GM12878 (cell line): ENCODE data around the gene GRK5. TPM values are rescaled to one million over a fixed set of nuclear protein-coding genes. Genes with fewer than 3 reads are reported as not detected.

Source experiments
- ATAC-seq: fragments of 200-7000 bp; cut with Tn5 transposase; 3 replicates; pipeline ENCODE4 v1.9.1; 2020; ENCODE audit warnings: mild to moderate bottlenecking, moderate library complexity
- BruUV-seq: library from RNA; stranded (reverse); fragments of 400-500 nt; replicated peaks from 2 replicates; lab custom pipeline; 2021; lab: Mats Ljungman, UMichigan
- CTCF ChIA-PET: fragments of 300-600 bp; sonication (Branson Sonifier 250); formaldehyde crosslinking; extraction: SDS; loops from one replicate; lab custom pipeline; 2021; ENCODE audit warnings: inconsistent platforms; lab: Yijun Ruan, JAX
- POLR2A ChIA-PET: fragments of 350-600 bp; formaldehyde crosslinking; extraction: SDS; loops from one replicate; lab custom pipeline; 2021; ENCODE audit warnings: inconsistent platforms; lab: Charles Lee
- RAD21 ChIA-PET: fragments of 300-600 bp; sonication (Branson Sonifier 250); formaldehyde crosslinking; loops from one replicate; lab custom pipeline; 2023; ENCODE audit warnings: antibody characterized with exemption; ENCODE audit not compliant: unreplicated experiment; lab: Charles Lee
- SMC1A ChIA-PET: fragments of 300-600 bp; sonication (Branson Sonifier 250); formaldehyde crosslinking; loops from one replicate; lab custom pipeline; 2023; ENCODE audit not compliant: unreplicated experiment, uncharacterized antibody; lab: Charles Lee
- DNase-seq: peaks from one replicate; pipeline ENCODE4 v3.0.0-alpha.2; 2011; ENCODE audit warnings: low read depth, low spot score
- FAIRE-seq: peaks from 3 replicates; lab custom pipeline; 2011; peaks lifted over from hg19 to GRCh38; lab: Jason Lieb, UNC
- H2AFZ ChIP-seq: 2 replicates; pipeline ENCODE4 v1.6.0; 2011; ENCODE audit warnings: low read depth, low read length, control low read depth; ENCODE audit not compliant: control insufficient read depth
- H3K27ac ChIP-seq: 2 replicates; pipeline ENCODE4 v1.5.1; 2011; ENCODE audit warnings: control low read depth; ENCODE audit not compliant: control insufficient read depth, insufficient read depth
- H3K27me3 ChIP-seq, 2 experiments: replicated peaks in 1 of 2; 2 replicates each; pipeline versions ENCODE4 v1.6.0 to v1.6.1; 2011; ENCODE audit warnings: low read length in 1 of 2; ENCODE audit not compliant: control insufficient read depth in 2 of 2, insufficient read depth in 2 of 2
- H3K36me3 ChIP-seq, 2 experiments: 2 replicates each; pipeline ENCODE4 v1.5.1; 2011; ENCODE audit warnings: low read length in 1 of 2; ENCODE audit not compliant: control insufficient read depth in 2 of 2, insufficient read depth in 2 of 2
- H3K4me1 ChIP-seq: 2 replicates; pipeline ENCODE4 v1.6.1; 2011; ENCODE audit warnings: mild to moderate bottlenecking, low read length, moderate library complexity, mixed read lengths; ENCODE audit not compliant: control insufficient read depth, insufficient read depth
- H3K4me2 ChIP-seq: 2 replicates; pipeline ENCODE4 v1.6.0; 2011; ENCODE audit warnings: control low read depth; ENCODE audit not compliant: control insufficient read depth, insufficient read depth
- H3K4me3 ChIP-seq: fragments of 200-600 bp; sonication (generic); 2 replicates; pipeline ENCODE4 v1.5.1; 2016
- H3K79me2 ChIP-seq: 2 replicates; pipeline ENCODE4 v1.6.0; 2011; ENCODE audit warnings: low read length; ENCODE audit not compliant: control insufficient read depth, insufficient read depth
- H3K9ac ChIP-seq: 2 replicates; pipeline ENCODE4 v1.8.0; 2011; ENCODE audit warnings: low read length, control low read depth, mixed read lengths; ENCODE audit not compliant: control insufficient read depth, insufficient read depth
- H3K9me3 ChIP-seq: replicated peaks from 3 replicates; pipeline ENCODE4 v1.5.1; 2011; ENCODE audit warnings: mild to moderate bottlenecking, low read length; ENCODE audit not compliant: control insufficient read depth, insufficient read depth
- H4K20me1 ChIP-seq: 2 replicates; pipeline ENCODE4 v1.6.0; 2011; ENCODE audit not compliant: control insufficient read depth, insufficient read depth
- BHLHE40 ChIP-seq, 2 experiments: fragments of 450-650 bp in 1 of 2; IDR thresholded peaks; 2 replicates each; pipeline ENCODE4 v1.6.1; 2011 to 2017; ENCODE audit warnings: low read depth in 2 of 2, borderline replicate concordance in 1 of 2, improper control_type of control experiment in 1 of 2, low read length in 1 of 2, mild to moderate bottlenecking in 1 of 2
- EZH2 ChIP-seq: IDR thresholded peaks from 2 replicates; pipeline ENCODE4 v1.6.1; 2012; ENCODE audit warnings: low read depth, mild to moderate bottlenecking, control low read depth, inconsistent platforms, low read length, borderline replicate concordance; ENCODE audit not compliant: control insufficient read depth
- RUNX3 ChIP-seq: IDR thresholded peaks from 2 replicates; pipeline ENCODE4 v1.6.1; 2012; ENCODE audit warnings: low read length, inconsistent platforms
- SMARCA5 ChIP-seq: fragments of 450-650 bp; IDR thresholded peaks from 2 replicates; pipeline ENCODE4 v1.6.1; 2017; ENCODE audit warnings: mild to moderate bottlenecking
- WGBS: methylation state at CpG from one replicate; pipeline ENCODE4 v1.1.6; 2016; ENCODE audit warnings: low lambda C conversion rate; ENCODE audit not compliant: insufficient replicate concordance, insufficient coverage; ENCODE audit errors: missing lambda C conversion rate; 5-methylcytosine and 5-hydroxymethylcytosine counted together
- in situ Hi-C: fragments of 300-500 bp; cut with MboI; formaldehyde crosslinking; loops from 9 replicates; pipeline ENCODE4 v1.14.3; 2018; ENCODE audit warnings: mixed read lengths
- intact Hi-C: fragments of 100-400 bp; cut with micrococcal nuclease; formaldehyde crosslinking; loops from one replicate; pipeline ENCODE4 v1.14.2; 2022; ENCODE audit not compliant: unreplicated experiment
- polyA plus RNA-seq, 11 experiments: library from polyadenylated mRNA; depleted of rRNA in 4 of 11; unstranded in 6 of 11; stranded (reverse) in 5 of 11; fragments of >200 nt; fragmentation: Nextera tagmentation in 4 of 11; fragmentation: Illumina TruSeq in 1 of 11; extraction: Ambion mirVana in 4 of 11; extraction: Trizol in 1 of 11; gene quantifications; 1 replicate in 1 of 11; 2 replicates in 10 of 11; pipeline versions ENCODE4 v1.2.1 to v1.2.3, GENCODE V29; 2011 to 2016; ENCODE audit warnings: inconsistent platforms in 2 of 11, missing spikeins in 2 of 11, low read depth in 1 of 11
- total RNA-seq, 4 experiments: library from RNA; depleted of rRNA in 3 of 4; stranded (reverse); fragments of >200 nt in 3 of 4; fragmentation: Illumina TruSeq in 1 of 4; extraction: Trizol in 1 of 4; gene quantifications; 2 replicates each; pipeline versions ENCODE4 v1.2.1 to v1.2.3, GENCODE V29; 2013 to 2021
- TF ChIP-seq, protein P1 (sequence below): IDR thresholded peaks from 2 replicates; pipeline ENCODE4 v1.6.1; 2011; ENCODE audit warnings: borderline replicate concordance, low read depth, mild to moderate bottlenecking, moderate library complexity, mixed read lengths, low read length; ENCODE audit not compliant: insufficient read depth; ENCODE audit errors: extremely low read length
- TF ChIP-seq, protein P2 (sequence below): fragments of 450-650 bp; IDR thresholded peaks from 2 replicates; pipeline ENCODE4 v1.6.1; 2017; ENCODE audit warnings: borderline replicate concordance
- TF ChIP-seq, protein P3 (sequence below): fragments of 450-650 bp; IDR thresholded peaks from 2 replicates; pipeline ENCODE4 v1.6.1; 2016; ENCODE audit warnings: mild to moderate bottlenecking

The GRK5 gene
- total and polyA plus RNA-seq, 10 of the 15 experiments (the other 5 are each of a cell fraction or from before 2014, with no cell fraction given) = 0.11 to 22.1 (median 10.0) TPM

DNA sequence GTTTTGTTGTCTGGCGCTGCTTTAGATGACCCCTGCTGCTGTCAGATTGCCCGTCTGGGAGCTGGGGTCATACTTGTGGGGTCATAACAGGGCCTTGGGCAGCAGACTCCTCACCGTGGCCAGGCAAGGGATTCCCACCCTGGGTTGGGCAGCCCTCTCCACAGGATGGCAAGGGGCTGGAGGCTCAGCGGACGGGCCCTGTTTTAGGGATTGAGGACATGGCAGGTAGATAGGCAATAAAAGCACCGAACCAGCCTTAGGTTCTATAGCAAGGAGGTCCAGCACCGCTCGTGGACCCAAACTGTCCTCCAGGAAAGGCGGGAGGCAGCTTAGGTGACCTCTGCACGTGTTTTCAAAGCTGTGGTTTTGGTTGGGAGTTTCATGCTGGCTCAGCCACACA lies 60.0 kb downstream of the GRK5 start:
- FAIRE-seq (no peak), ATAC-seq (no peak), DNase-seq (no peak)
- CTCF ChIA-PET = interaction anchor here (1.0 to 1.4 kb wide), 3 partner anchors 9 to 58 kb away, joined by 3 to 4 read pairs (median 3); no protein-coding TSS in a partner anchor
- TF ChIP-seq BHLHE40 (IDR thresholded peaks at IDR 0.05; ENCODE audit: borderline replicate concordance in 1 of 2, low read depth in 2 of 2, low read length in 1 of 2) (0 out of 4 replicates have a peak, but pooled peaks of 1 of the 2 experiments have one; percentile 14), RUNX3 (0 out of 2 replicates have a peak, but pooled peaks have one; percentile 11)
- TF ChIP-seq, protein P1, sequence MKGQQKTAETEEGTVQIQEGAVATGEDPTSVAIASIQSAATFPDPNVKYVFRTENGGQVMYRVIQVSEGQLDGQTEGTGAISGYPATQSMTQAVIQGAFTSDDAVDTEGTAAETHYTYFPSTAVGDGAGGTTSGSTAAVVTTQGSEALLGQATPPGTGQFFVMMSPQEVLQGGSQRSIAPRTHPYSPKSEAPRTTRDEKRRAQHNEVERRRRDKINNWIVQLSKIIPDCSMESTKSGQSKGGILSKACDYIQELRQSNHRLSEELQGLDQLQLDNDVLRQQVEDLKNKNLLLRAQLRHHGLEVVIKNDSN = no peak
- H3K27me3 ChIP-seq = no peaks in the 10 kb centered on the region
- POLR2A ChIA-PET = no interaction called here
- intact Hi-C loops (no loop called here), in situ Hi-C loops (no loop called here)
- no peak overlapping the region for H3K4me3 ChIP-seq
- no peak overlapping the region for H3K9ac ChIP-seq
- no peaks in the 10 kb centered on the region for H3K9me3 ChIP-seq
- H2AFZ ChIP-seq = no peak overlapping the region
- WGBS = 98% methylated on average over 10 of the region's 10 CpGs
- peaks cover 9% of the 10 kb centered on the region for H3K79me2 ChIP-seq
- no TSS peak for BruUV-seq
- no peaks in the 10 kb centered on the region for H4K20me1 ChIP-seq
- no peak overlapping the region for H3K4me2 ChIP-seq
- H3K27ac ChIP-seq = no peak overlapping the region
- SMC1A ChIA-PET = interaction anchor here (1.9 kb wide), 2 partner anchors 14 to 40 kb away, joined by 5 read pairs; no protein-coding TSS in a partner anchor
- H3K4me1 ChIP-seq = peaks cover 36% of the 10 kb centered on the region
- H3K36me3 ChIP-seq = no peaks in the 10 kb centered on the region; a peak in 1 of 4 replicates
- RAD21 ChIA-PET = interaction anchor here (0.7 to 1.2 kb wide), 2 partner anchors 15 to 178 kb away, joined by 3 read pairs; no protein-coding TSS in a partner anchor

DNA sequence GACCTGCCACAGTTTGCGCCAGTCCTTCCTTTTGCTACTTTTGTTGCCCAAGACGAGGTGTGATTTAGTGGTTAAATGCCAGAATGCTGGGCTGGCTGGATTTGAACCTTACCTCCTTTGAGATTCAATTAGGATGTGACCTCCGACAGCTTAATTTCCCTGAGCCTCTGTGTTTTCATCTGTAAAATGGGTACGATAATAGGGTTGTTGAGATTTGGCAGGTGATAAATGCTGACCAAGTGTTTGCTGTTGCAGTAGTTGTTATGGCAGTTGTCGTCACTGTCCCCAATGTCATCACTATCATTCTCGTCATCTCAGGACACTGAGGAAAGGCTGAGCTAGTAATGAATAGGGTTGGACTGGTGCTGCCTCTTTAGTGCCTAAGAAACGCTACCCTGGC lies 61.1 kb downstream of the GRK5 start:
- FAIRE-seq (peak; percentile 27), DNase-seq (no peak), ATAC-seq (no peak)
- peaks cover 36% of the 10 kb centered on the region for H3K4me1 ChIP-seq
- no peaks in the 10 kb centered on the region for H3K9me3 ChIP-seq
- no peaks in the 10 kb centered on the region for H3K27me3 ChIP-seq
- RAD21 ChIA-PET = interaction anchor here (0.8 to 1.5 kb wide), 5 partner anchors 14 to 61 kb away, joined by 3 to 4 read pairs (median 3); partner anchors contain the start of gene GRK5
- H3K36me3 ChIP-seq = no peaks in the 10 kb centered on the region; a peak in 1 of 4 replicates
- intact Hi-C loops = loop anchor here (2.0 kb wide), 1 partner anchor 60 kb away; no protein-coding TSS in a partner anchor
- H3K27ac ChIP-seq = peak overlapping the region; percentile 88
- peak overlapping the region; percentile 67 for H2AFZ ChIP-seq
- no peak overlapping the region for H3K4me3 ChIP-seq
- H3K79me2 ChIP-seq = peaks cover 9% of the 10 kb centered on the region
- SMC1A ChIA-PET = interaction anchor here (1.0 to 1.9 kb wide), 5 partner anchors 9 to 221 kb away, joined by 3 to 5 read pairs (median 3); no protein-coding TSS in a partner anchor
- peak overlapping the region; percentile 61 for H3K9ac ChIP-seq
- TF ChIP-seq, protein P2, sequence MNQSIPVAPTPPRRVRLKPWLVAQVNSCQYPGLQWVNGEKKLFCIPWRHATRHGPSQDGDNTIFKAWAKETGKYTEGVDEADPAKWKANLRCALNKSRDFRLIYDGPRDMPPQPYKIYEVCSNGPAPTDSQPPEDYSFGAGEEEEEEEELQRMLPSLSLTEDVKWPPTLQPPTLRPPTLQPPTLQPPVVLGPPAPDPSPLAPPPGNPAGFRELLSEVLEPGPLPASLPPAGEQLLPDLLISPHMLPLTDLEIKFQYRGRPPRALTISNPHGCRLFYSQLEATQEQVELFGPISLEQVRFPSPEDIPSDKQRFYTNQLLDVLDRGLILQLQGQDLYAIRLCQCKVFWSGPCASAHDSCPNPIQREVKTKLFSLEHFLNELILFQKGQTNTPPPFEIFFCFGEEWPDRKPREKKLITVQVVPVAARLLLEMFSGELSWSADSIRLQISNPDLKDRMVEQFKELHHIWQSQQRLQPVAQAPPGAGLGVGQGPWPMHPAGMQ = no peak
- no peak for TF ChIP-seq EZH2
- TF ChIP-seq, protein P3, sequence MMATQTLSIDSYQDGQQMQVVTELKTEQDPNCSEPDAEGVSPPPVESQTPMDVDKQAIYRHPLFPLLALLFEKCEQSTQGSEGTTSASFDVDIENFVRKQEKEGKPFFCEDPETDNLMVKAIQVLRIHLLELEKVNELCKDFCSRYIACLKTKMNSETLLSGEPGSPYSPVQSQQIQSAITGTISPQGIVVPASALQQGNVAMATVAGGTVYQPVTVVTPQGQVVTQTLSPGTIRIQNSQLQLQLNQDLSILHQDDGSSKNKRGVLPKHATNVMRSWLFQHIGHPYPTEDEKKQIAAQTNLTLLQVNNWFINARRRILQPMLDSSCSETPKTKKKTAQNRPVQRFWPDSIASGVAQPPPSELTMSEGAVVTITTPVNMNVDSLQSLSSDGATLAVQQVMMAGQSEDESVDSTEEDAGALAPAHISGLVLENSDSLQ = no peak
- TF ChIP-seq SMARCA5 = peak; percentile 56; the same call in 1 of the 2 replicates
- in situ Hi-C loops = no loop called here
- BruUV-seq = no TSS peak
- H3K4me2 ChIP-seq = peak overlapping the region; percentile 2; the same call in 1 of the 2 replicates
- no peaks in the 10 kb centered on the region for H4K20me1 ChIP-seq
- 79% methylated on average over 7 of the region's 7 CpGs for WGBS
- POLR2A ChIA-PET = no interaction called here
- CTCF ChIA-PET = interaction anchor here (1.0 to 1.3 kb wide), 3 partner anchors 8 to 38 kb away, joined by 3 read pairs; no protein-coding TSS in a partner anchor
